Mammary epithelial cell (primary cell): ENCODE measurements around the gene CEP20.
"Not testable (repeated sequence)": the region's sequence is repeated elsewhere in the genome, so short reads cannot be mapped to it uniquely, and the experiment has no call there.

ENCODE experiments used
- EZH2 ChIP-seq: IDR thresholded peaks from 2 replicates; pipeline ENCODE4 v1.6.1; 2012; ENCODE audit warnings: low read length, inconsistent platforms, borderline replicate concordance
- TF ChIP-seq, protein P1 (sequence below), 2 donors: IDR thresholded peaks in 1 of 2; conservative IDR thresholded peaks in 1 of 2; 2 replicates each; pipeline ENCODE4 v1.5.1; 2011 to 2012; ENCODE audit warnings: inconsistent platforms in 2 of 2, low read length in 2 of 2, mild to moderate bottlenecking in 2 of 2, control low read depth in 1 of 2, low read depth in 1 of 2; ENCODE audit not compliant: insufficient read depth in 1 of 2; ENCODE audit errors: extremely low read depth in 1 of 2

- TF ChIP-seq, protein P1, sequence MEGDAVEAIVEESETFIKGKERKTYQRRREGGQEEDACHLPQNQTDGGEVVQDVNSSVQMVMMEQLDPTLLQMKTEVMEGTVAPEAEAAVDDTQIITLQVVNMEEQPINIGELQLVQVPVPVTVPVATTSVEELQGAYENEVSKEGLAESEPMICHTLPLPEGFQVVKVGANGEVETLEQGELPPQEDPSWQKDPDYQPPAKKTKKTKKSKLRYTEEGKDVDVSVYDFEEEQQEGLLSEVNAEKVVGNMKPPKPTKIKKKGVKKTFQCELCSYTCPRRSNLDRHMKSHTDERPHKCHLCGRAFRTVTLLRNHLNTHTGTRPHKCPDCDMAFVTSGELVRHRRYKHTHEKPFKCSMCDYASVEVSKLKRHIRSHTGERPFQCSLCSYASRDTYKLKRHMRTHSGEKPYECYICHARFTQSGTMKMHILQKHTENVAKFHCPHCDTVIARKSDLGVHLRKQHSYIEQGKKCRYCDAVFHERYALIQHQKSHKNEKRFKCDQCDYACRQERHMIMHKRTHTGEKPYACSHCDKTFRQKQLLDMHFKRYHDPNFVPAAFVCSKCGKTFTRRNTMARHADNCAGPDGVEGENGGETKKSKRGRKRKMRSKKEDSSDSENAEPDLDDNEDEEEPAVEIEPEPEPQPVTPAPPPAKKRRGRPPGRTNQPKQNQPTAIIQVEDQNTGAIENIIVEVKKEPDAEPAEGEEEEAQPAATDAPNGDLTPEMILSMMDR (conservative IDR thresholded peaks at IDR 0.05 in 1 of 2, IDR thresholded peaks at IDR 0.05 in 1 of 2; ENCODE audit: extremely low read depth in 1 of 2, insufficient read depth in 1 of 2, low read depth in 1 of 2, low read length in 2 of 2), result not testable (repeated sequence)
- TF ChIP-seq EZH2, result not testable (repeated sequence)
These were observed 49.2 kb downstream of the CEP20 start for GRCh38 chr16:15839204-15839603.
